Esophagus muscularis mucosa (tissue), 4 donors: ENCODE measurements around the gene SAMD4A. TPM values are rescaled to one million over a fixed set of nuclear protein-coding genes. Genes with fewer than 3 reads are reported as not detected.
A peak's percentile ranks its signal among the peaks of the same experiment; 100 is the strongest.

Experiments used
- DNase-seq: peaks from one replicate; pipeline ENCODE4 v3.0.0-alpha.2; 2017; ENCODE audit errors: extremely low spot score
- H3K27ac ChIP-seq, 4 donors: fragments of 200-600 bp; sonication (generic); replicated peaks in 1 of 4; 1 replicate in 3 of 4; 2 replicates in 1 of 4; pipeline ENCODE4 v1.5.1; 2016 to 2019; ENCODE audit warnings: mild to moderate bottlenecking in 1 of 4
- H3K27me3 ChIP-seq, 4 donors: fragments of 200-600 bp; sonication (generic); one replicate each; pipeline versions ENCODE4 v1.5.1 to v1.6.0; 2016 to 2019
- H3K36me3 ChIP-seq, 4 donors: fragments of 200-600 bp; sonication (generic); one replicate each; pipeline ENCODE4 v1.5.1; 2016 to 2019
- H3K4me1 ChIP-seq, 4 donors: fragments of 200-600 bp; sonication (generic); one replicate each; pipeline ENCODE4 v1.5.1; 2016 to 2019
- H3K4me3 ChIP-seq, 4 donors: fragments of 200-600 bp; sonication (generic); 1 replicate in 2 of 4; 2 replicates in 2 of 4; pipeline ENCODE4 v1.5.1; 2016 to 2019; ENCODE audit warnings: mild to moderate bottlenecking in 4 of 4, moderate library complexity in 1 of 4
- H3K9me3 ChIP-seq, 4 donors: fragments of 200-600 bp; sonication (generic); 1 replicate in 3 of 4; 2 replicates in 1 of 4; pipeline ENCODE4 v1.5.1; 2016 to 2019
- CTCF ChIP-seq, 3 experiments: fragments of 200-600 bp in 2 of 3; fragments of 450-650 bp in 1 of 3; sonication (generic) in 2 of 3; IDR thresholded peaks; one replicate each; pipeline ENCODE4 v1.5.1; 2017 to 2019; ENCODE audit warnings: antibody characterized with exemption in 3 of 3, mild to moderate bottlenecking in 2 of 3, moderate library complexity in 1 of 3
- EP300 ChIP-seq: sonication (generic); formaldehyde crosslinking; IDR thresholded peaks from one replicate; pipeline ENCODE4 v1.6.1; 2017; ENCODE audit warnings: antibody characterized with exemption
- POLR2A ChIP-seq: fragments of 450-650 bp; IDR thresholded peaks from one replicate; pipeline ENCODE4 v1.6.1; 2017; ENCODE audit warnings: antibody characterized with exemption, moderate library complexity, mild to moderate bottlenecking, low read depth
- POLR2AphosphoS5 ChIP-seq, 2 donors: sonication (generic); formaldehyde crosslinking; IDR thresholded peaks; one replicate each; pipeline ENCODE4 v1.6.1; 2017; ENCODE audit warnings: antibody characterized with exemption in 2 of 2
- WGBS: methylation state at CpG from one replicate; pipeline ENCODE4 v1.1.5; 2018; 5-methylcytosine and 5-hydroxymethylcytosine counted together
- intact Hi-C: fragments of 100-400 bp; cut with DNase I; formaldehyde crosslinking; loops from one replicate; pipeline ENCODE4 v1.15.1; 2023
- total RNA-seq, 4 donors: library from RNA; depleted of rRNA; stranded (reverse); fragments of >200 nt; gene quantifications; one replicate each; pipeline versions ENCODE4 v1.1.0 to v1.2.1, GENCODE V29; 2016

SAMD4A gene
- total RNA-seq, 4 donors from 2014 or later, result 76.8 to 123 (median 97.0) TPM

- peaks cover 75 to 96% (median 95%) of the 10 kb centered on the region in 4 donors for H3K4me1 ChIP-seq
These were observed 106.5 kb downstream of the SAMD4A start for GRCh38 chr14:54673193-54674045.

GRCh38 chr14:54674046-54674741 lies 107.3 kb downstream of the SAMD4A start:
- no peaks in the 10 kb centered on the region for H3K36me3 ChIP-seq
- H3K27ac ChIP-seq, result peak overlapping the region; percentile 84 to 89 (median 88)
- DNase-seq, result no peak
- H3K4me3 ChIP-seq, result peak overlapping the region in 1 of 4 donors; percentile 18
- H3K9me3 ChIP-seq, result no peaks in the 10 kb centered on the region
- peaks cover 71 to 95% (median 90%) of the 10 kb centered on the region in 4 donors for H3K4me1 ChIP-seq
- intact Hi-C loops, result no loop called here
- 28% methylated on average over 3 of the region's 3 CpGs for WGBS
- TF ChIP-seq POLR2AphosphoS5 (IDR thresholded peaks at IDR 0.05) (no peak), POLR2A (no peak), CTCF (IDR thresholded peaks at IDR 0.05) (no peak), EP300 (no peak)
- no peaks in the 10 kb centered on the region for H3K27me3 ChIP-seq

More at GRCh38 chr14:54673193-54674045, 106.5 kb downstream of the SAMD4A start:
- H3K27me3 ChIP-seq, result no peaks in the 10 kb centered on the region
- DNase-seq, result no peak
- intact Hi-C loops, result no loop called here
- H3K36me3 ChIP-seq, result no peaks in the 10 kb centered on the region
- WGBS, result 44% methylated on average over 12 of the region's 13 CpGs
- TF ChIP-seq EP300 (no peak), POLR2AphosphoS5 (IDR thresholded peaks at IDR 0.05) (peak; percentile 52 to 53)
- H3K9me3 ChIP-seq, result no peaks in the 10 kb centered on the region
- H3K27ac ChIP-seq, result peak overlapping the region; percentile 84 to 89 (median 88)
- H3K4me3 ChIP-seq, result peak overlapping the region in 1 of 4 donors; percentile 18

- no peak for DNase-seq
- peaks cover 72 to 93% (median 84%) of the 10 kb centered on the region in 4 donors for H3K4me1 ChIP-seq
- H3K27ac ChIP-seq, result peak overlapping the region; percentile 84 to 89 (median 88)
- H3K9me3 ChIP-seq, result no peaks in the 10 kb centered on the region
- 57% methylated on average over 9 of the region's 11 CpGs for WGBS
- H3K27me3 ChIP-seq, result no peaks in the 10 kb centered on the region
- H3K4me3 ChIP-seq, result no peak overlapping the region
- no peaks in the 10 kb centered on the region for H3K36me3 ChIP-seq
- intact Hi-C loops, result no loop called here
- peak; percentile 20 to 29 (median 27) for TF ChIP-seq CTCF (IDR thresholded peaks at IDR 0.05)
- peak in 1 of 2 donors; percentile 24 for TF ChIP-seq POLR2AphosphoS5 (IDR thresholded peaks at IDR 0.05)
- TF ChIP-seq POLR2A, result no peak
These were observed 108.6 kb downstream of the SAMD4A start for GRCh38 chr14:54675236-54676128.

- DNase-seq, result no peak
- H3K9me3 ChIP-seq, result no peaks in the 10 kb centered on the region
- H3K4me3 ChIP-seq, result peak overlapping the region in 2 of 4 donors; percentile 3 to 15
- intact Hi-C loops, result no loop called here
- H3K27me3 ChIP-seq, result no peaks in the 10 kb centered on the region
- H3K4me1 ChIP-seq, result peaks cover 68 to 92% (median 80%) of the 10 kb centered on the region in 4 donors
- no peak for TF ChIP-seq CTCF (IDR thresholded peaks at IDR 0.05)
- TF ChIP-seq POLR2AphosphoS5 (IDR thresholded peaks at IDR 0.05), result peak; percentile 89 to 91
- peak; percentile 81 for TF ChIP-seq EP300
- TF ChIP-seq POLR2A, result peak; percentile 4
- no peaks in the 10 kb centered on the region for H3K36me3 ChIP-seq
- peak overlapping the region; percentile 84 to 89 (median 88) for H3K27ac ChIP-seq
- 24% methylated on average over 11 of the region's 11 CpGs for WGBS
These were observed 110.1 kb downstream of the SAMD4A start for GRCh38 chr14:54676812-54677708.
